A549 (cell line): Measurements from ENCODE around the gene SDC1. TPM values are rescaled to one million over a fixed set of nuclear protein-coding genes. Genes with fewer than 3 reads are reported as not detected.

Experiments used
- ATAC-seq, 2 experiments: fragments of 200-7000 bp in 1 of 2; fragments of >200 bp in 1 of 2; cut with Nextera tagmentation in 1 of 2; cut with Tn5 transposase in 1 of 2; 3 replicates each; pipeline versions ENCODE4 v1.8.0 to v1.9.1; 2018 to 2020; ENCODE audit warnings: mild to moderate bottlenecking in 1 of 2, moderate library complexity in 1 of 2
- CTCF ChIA-PET: fragments of 300-600 bp; sonication (Branson Sonifier 250); formaldehyde crosslinking; extraction: SDS; loops from one replicate; lab custom pipeline; 2021; ENCODE audit warnings: antibody characterized with exemption, inconsistent platforms; lab: Yijun Ruan, JAX
- POLR2A ChIA-PET: fragments of 350-600 bp; formaldehyde crosslinking; extraction: SDS; loops from one replicate; lab custom pipeline; 2021; ENCODE audit warnings: antibody characterized with exemption, inconsistent platforms; lab: Yijun Ruan, JAX
- DNase-seq, 2 experiments: peaks; one replicate each; pipeline versions ENCODE4 v3.0.0 to v3.0.0-alpha.2; 2011 to 2016; ENCODE audit warnings: low read depth in 1 of 2, low spot score in 1 of 2
- FAIRE-seq: peaks from 2 replicates; lab custom pipeline; 2011; peaks lifted over from hg19 to GRCh38; lab: Jason Lieb, UNC
- H3K27ac ChIP-seq, 2 experiments: fragments of >200 bp; sonication (Bioruptor Twin); formaldehyde crosslinking; 3 replicates each; pipeline ENCODE4 v1.5.1; 2016 to 2017
- H3K4me1 ChIP-seq: fragments of >200 bp; sonication (Bioruptor Twin); formaldehyde crosslinking; 3 replicates; pipeline ENCODE4 v1.6.1; 2016
- H3K4me2 ChIP-seq: fragments of >200 bp; sonication (Bioruptor Twin); formaldehyde crosslinking; 3 replicates; pipeline ENCODE4 v1.6.1; 2016
- H3K4me3 ChIP-seq: fragments of >200 bp; sonication (Bioruptor Twin); formaldehyde crosslinking; 3 replicates; pipeline ENCODE4 v1.5.1; 2016
- H3K9me3 ChIP-seq: fragments of >200 bp; sonication (Bioruptor Twin); formaldehyde crosslinking; 3 replicates; pipeline ENCODE4 v1.6.1; 2016
- BHLHE40 ChIP-seq: IDR thresholded peaks from 2 replicates; pipeline ENCODE4 v1.6.1; 2012; ENCODE audit warnings: low read depth, low read length, inconsistent platforms
- CBX2 ChIP-seq: fragments of 200-600 bp; sonication (generic); IDR thresholded peaks from 2 replicates; pipeline ENCODE4 v1.6.1; 2016; ENCODE audit warnings: low read depth, mild to moderate bottlenecking, borderline replicate concordance
- CEBPB ChIP-seq, 2 experiments: fragments of >200 bp in 1 of 2; sonication (Bioruptor Twin) in 1 of 2; formaldehyde crosslinking in 1 of 2; IDR thresholded peaks; 2 replicates each; pipeline ENCODE4 v1.6.1; 2012 to 2016
- CHD2 ChIP-seq: fragments of 150-350 bp; IDR thresholded peaks from 2 replicates; pipeline ENCODE4 v1.6.1; 2014; ENCODE audit warnings: low read length; ENCODE audit not compliant: partially characterized antibody
- CHD4 ChIP-seq: fragments of 200-600 bp; sonication (generic); IDR thresholded peaks from 2 replicates; pipeline ENCODE4 v1.6.1; 2016; ENCODE audit warnings: antibody characterized with exemption, mild to moderate bottlenecking, borderline replicate concordance
- EHF ChIP-seq: fragments of 250-450 bp; sonication (Bioruptor Pico); IDR thresholded peaks from 2 replicates; pipeline ENCODE4 v1.5.0; 2020; ENCODE audit warnings: mild to moderate bottlenecking
- EP300 ChIP-seq, 2 experiments: fragments of >200 bp; sonication (Bioruptor Twin); formaldehyde crosslinking; IDR thresholded peaks; 2 replicates in 1 of 2; 3 replicates in 1 of 2; pipeline ENCODE4 v1.6.1; 2016 to 2017
- ESRRA ChIP-seq: fragments of 150-350 bp; IDR thresholded peaks from 2 replicates; pipeline ENCODE4 v1.6.1; 2014; ENCODE audit warnings: mild to moderate bottlenecking, low read length, borderline replicate concordance
- GATA3 ChIP-seq: IDR thresholded peaks from 2 replicates; pipeline ENCODE4 v1.6.1; 2012; ENCODE audit warnings: borderline replicate concordance
- HDAC2 ChIP-seq: fragments of 200-600 bp; sonication (generic); IDR thresholded peaks from 2 replicates; pipeline ENCODE4 v1.6.1; 2016
- HEYL ChIP-seq: fragments of 250-450 bp; sonication (Bioruptor Pico); IDR thresholded peaks from 2 replicates; pipeline ENCODE4 v1.8.0; 2021; ENCODE audit warnings: mild to moderate bottlenecking, moderate library complexity
- HOXB13 ChIP-seq: fragments of 250-450 bp; sonication (Bioruptor Pico); IDR thresholded peaks from 2 replicates; pipeline ENCODE4 v1.5.0; 2020; ENCODE audit warnings: low read depth, mild to moderate bottlenecking, moderate library complexity
- HOXB5 ChIP-seq: fragments of 250-450 bp; sonication (Bioruptor Pico); IDR thresholded peaks from 2 replicates; pipeline ENCODE4 v1.5.0; 2020; ENCODE audit warnings: mild to moderate bottlenecking, moderate library complexity
- JUNB ChIP-seq: fragments of >200 bp; sonication (Bioruptor Twin); formaldehyde crosslinking; IDR thresholded peaks from 2 replicates; pipeline ENCODE4 v1.6.1; 2016
- KDM1A ChIP-seq: fragments of 200-600 bp; sonication (generic); IDR thresholded peaks from 2 replicates; pipeline ENCODE4 v1.6.1; 2016; ENCODE audit warnings: low read depth, mild to moderate bottlenecking
- KDM5A ChIP-seq: fragments of 200-600 bp; sonication (generic); IDR thresholded peaks from 2 replicates; pipeline ENCODE4 v1.6.1; 2016; ENCODE audit warnings: antibody characterized with exemption, mild to moderate bottlenecking
- MAZ ChIP-seq: fragments of 150-350 bp; IDR thresholded peaks from 2 replicates; pipeline ENCODE4 v1.6.1; 2014; ENCODE audit warnings: antibody characterized with exemption, low read depth, low read length, borderline replicate concordance
- NFE2L2 ChIP-seq: fragments of 150-350 bp; conservative IDR thresholded peaks from 2 replicates; pipeline ENCODE4 v1.6.1; 2014; ENCODE audit warnings: low read length
- NPAS2 ChIP-seq: fragments of 250-450 bp; sonication (Bioruptor Pico); IDR thresholded peaks from 2 replicates; pipeline ENCODE4 v1.8.0; 2022; ENCODE audit warnings: mild to moderate bottlenecking, moderate library complexity, borderline replicate concordance
- NR3C1 ChIP-seq: fragments of >200 bp; sonication (Bioruptor Twin); formaldehyde crosslinking; IDR thresholded peaks from 3 replicates; pipeline ENCODE4 v1.6.1; 2017
- PHF8 ChIP-seq: fragments of 200-600 bp; sonication (generic); IDR thresholded peaks from 2 replicates; pipeline ENCODE4 v1.6.1; 2016; ENCODE audit warnings: low read depth, mild to moderate bottlenecking, antibody characterized with exemption, moderate library complexity, borderline replicate concordance
- RAD21 ChIP-seq, 2 experiments: fragments of >200 bp in 1 of 2; sonication (Bioruptor Twin) in 1 of 2; formaldehyde crosslinking in 1 of 2; IDR thresholded peaks in 1 of 2; conservative IDR thresholded peaks in 1 of 2; 2 replicates in 1 of 2; 3 replicates in 1 of 2; pipeline ENCODE4 v1.6.1; 2012 to 2018; ENCODE audit warnings: inconsistent platforms in 1 of 2
- RARB ChIP-seq: fragments of 250-450 bp; sonication (Bioruptor Pico); IDR thresholded peaks from 2 replicates; pipeline ENCODE4 v1.8.0; 2021; ENCODE audit warnings: mild to moderate bottlenecking, moderate library complexity
- RNF2 ChIP-seq: fragments of 200-600 bp; sonication (generic); IDR thresholded peaks from 2 replicates; pipeline ENCODE4 v1.6.1; 2016; ENCODE audit warnings: low read depth, mild to moderate bottlenecking, antibody characterized with exemption, moderate library complexity, borderline replicate concordance
- SMC3 ChIP-seq: fragments of >200 bp; sonication (Bioruptor Twin); formaldehyde crosslinking; IDR thresholded peaks from 3 replicates; pipeline ENCODE4 v1.6.1; 2018; ENCODE audit warnings: inconsistent platforms
- TP53 ChIP-seq: fragments of 250-450 bp; sonication (Bioruptor Pico); IDR thresholded peaks from 2 replicates; pipeline ENCODE4 v1.5.0; 2021; ENCODE audit warnings: mild to moderate bottlenecking, moderate library complexity
- ZC3H11A ChIP-seq: fragments of 450-650 bp; IDR thresholded peaks from 2 replicates; pipeline ENCODE4 v1.6.1; 2014; ENCODE audit warnings: antibody characterized with exemption, mild to moderate bottlenecking
- ZFP36 ChIP-seq: fragments of 450-650 bp; IDR thresholded peaks from 2 replicates; pipeline ENCODE4 v1.6.1; 2014; ENCODE audit warnings: borderline replicate concordance; ENCODE audit not compliant: partially characterized antibody
- ZNF302 ChIP-seq: fragments of 250-450 bp; sonication (Bioruptor Pico); IDR thresholded peaks from 2 replicates; pipeline ENCODE4 v1.9.0; 2021; ENCODE audit warnings: inconsistent platforms, mild to moderate bottlenecking, moderate library complexity
- WGBS: methylation state at CpG from one replicate; pipeline ENCODE4 v1.1.6; 2017; ENCODE audit errors: missing lambda C conversion rate; 5-methylcytosine and 5-hydroxymethylcytosine counted together
- polyA plus RNA-seq, 4 experiments: library from polyadenylated mRNA; depleted of rRNA in 3 of 4; stranded (reverse); fragments of >200 nt; fragmentation: RNase III in 1 of 4; extraction: RNeasy Plus Mini Kit Qiagen cat#74134 plus additional on column Dnase treatment in 1 of 4; gene quantifications; 2 replicates in 3 of 4; 3 replicates in 1 of 4; pipeline ENCODE4 v1.2.3, GENCODE V29; 2011 to 2017
- TF ChIP-seq, protein P1 (sequence below): fragments of 150-350 bp; IDR thresholded peaks from 2 replicates; pipeline ENCODE4 v1.6.1; 2014; ENCODE audit warnings: low read depth, mild to moderate bottlenecking, low read length
- TF ChIP-seq, protein P2 (sequence below): fragments of 250-450 bp; sonication (Bioruptor Pico); IDR thresholded peaks from 2 replicates; pipeline ENCODE4 v1.5.0; 2021; ENCODE audit warnings: mild to moderate bottlenecking, moderate library complexity, borderline replicate concordance
- TF ChIP-seq, protein P3 (sequence below): IDR thresholded peaks from 2 replicates; pipeline ENCODE4 v1.6.1; 2012; ENCODE audit warnings: low read depth, borderline replicate concordance
- TF ChIP-seq, protein P4 (sequence below): fragments of >200 bp; sonication (Bioruptor Twin); formaldehyde crosslinking; IDR thresholded peaks from 3 replicates; pipeline ENCODE4 v1.6.1; 2016
- TF ChIP-seq, protein P5 (sequence below): IDR thresholded peaks from 2 replicates; pipeline ENCODE4 v1.6.1; 2012
- TF ChIP-seq, protein P6 (sequence below): fragments of >200 bp; sonication (Bioruptor Twin); formaldehyde crosslinking; IDR thresholded peaks from 2 replicates; pipeline ENCODE4 v1.6.1; 2016

The SDC1 gene
- polyA plus RNA-seq, 2 of the 4 experiments (the other 2 are of a cell fraction), result 116 to 171 TPM

DNA sequence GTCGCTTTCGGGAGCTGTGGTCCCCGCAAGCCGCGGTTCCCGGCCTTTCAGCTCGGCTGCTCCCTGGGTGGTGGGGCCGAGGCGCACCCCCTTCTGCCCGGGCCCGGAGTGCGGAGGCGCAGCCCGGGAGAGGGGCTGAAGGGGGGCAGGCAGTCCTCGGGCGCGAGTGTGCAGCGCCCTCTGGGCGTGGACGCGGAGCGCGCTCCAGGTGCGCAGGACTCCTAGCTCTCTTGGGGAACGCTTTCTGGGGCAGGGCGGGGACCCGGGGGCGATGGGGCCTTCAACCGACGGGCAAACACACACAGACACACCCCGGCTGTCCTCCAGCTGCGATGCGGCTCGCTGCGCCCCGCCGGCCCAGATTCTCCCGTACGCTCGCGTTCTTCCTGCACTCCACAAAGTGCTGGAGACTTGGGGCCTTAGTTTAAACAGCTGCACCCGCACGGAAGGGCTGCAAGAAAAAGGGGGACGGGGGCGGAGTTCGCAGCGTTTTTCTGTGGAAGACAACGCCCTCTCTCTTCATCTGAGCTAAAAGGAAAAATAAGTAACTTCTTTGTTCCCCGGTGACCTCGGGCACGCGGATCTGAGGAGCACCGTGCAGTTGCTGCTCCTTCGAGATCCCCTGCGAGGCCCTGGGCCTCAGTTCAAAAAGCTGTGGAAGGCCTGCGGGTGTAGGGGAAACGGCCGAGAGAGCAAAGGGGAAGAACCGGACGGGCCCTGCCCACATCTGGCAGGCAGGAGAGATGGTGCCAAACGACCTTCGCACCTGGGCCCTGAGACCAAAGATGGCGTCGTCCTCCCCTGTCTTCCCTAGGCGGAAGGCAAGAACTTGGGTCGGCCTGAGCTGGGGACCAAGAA lies 593 bp upstream of the SDC1 start:
- peak overlapping the region; percentile 95 for H3K4me3 ChIP-seq
- CTCF ChIA-PET, result interaction anchor here (0.6 to 14.6 kb wide), 69 partner anchors 9 to 271 kb away, joined by 3 to 202 read pairs (median 5); no protein-coding TSS in a partner anchor
- DNase-seq (peak; percentile 84 to 88), FAIRE-seq (no peak), ATAC-seq (peak; percentile 65 to 87)
- POLR2A ChIA-PET, result interaction anchor here (0.6 to 1.7 kb wide), 17 partner anchors 16 to 324 kb away, joined by 3 to 14 read pairs (median 3); partner anchors contain the start of genes LAPTM4A and TTC32
- peak overlapping the region; percentile 96 to 97 for H3K27ac ChIP-seq
- peaks cover 33% of the 10 kb centered on the region for H3K4me1 ChIP-seq
- peak overlapping the region; percentile 80 for H3K4me2 ChIP-seq
- no peaks in the 10 kb centered on the region for H3K9me3 ChIP-seq
- WGBS, result 21% methylated on average over 53 of the region's 66 CpGs
- TF ChIP-seq BHLHE40 (no peak), ZFP36 (no peak), TP53 (no peak), HEYL (CRISPR knock-in tag) (no peak), NR3C1 (no peak), EHF (no peak), NFE2L2 (no peak), CEBPB (IDR thresholded peaks at IDR 0.05) (no peak), CHD4 (no peak), MAZ (no peak), KDM5A (no peak), ESRRA (no peak), RNF2 (no peak), PHF8 (no peak), KDM1A (no peak), CHD2 (no peak), HOXB5 (CRISPR knock-in tag) (no peak), RAD21 (conservative IDR thresholded peaks at IDR 0.05 in 1 of 2, IDR thresholded peaks at IDR 0.05 in 1 of 2) (peak; percentile 79 to 96), RARB (CRISPR knock-in tag) (no peak), GATA3 (no peak), HOXB13 (CRISPR knock-in tag) (no peak), HDAC2 (peak; percentile 55; the same call in 1 of the 2 replicates), CBX2 (no peak), ZC3H11A (no peak; the same call in 1 of the 2 replicates), EP300 (IDR thresholded peaks at IDR 0.05) (no peak), ZNF302 (CRISPR knock-in tag) (no peak), SMC3 (peak; percentile 96), NPAS2 (CRISPR knock-in tag) (no peak), JUNB (no peak)
- TF ChIP-seq, protein P1, sequence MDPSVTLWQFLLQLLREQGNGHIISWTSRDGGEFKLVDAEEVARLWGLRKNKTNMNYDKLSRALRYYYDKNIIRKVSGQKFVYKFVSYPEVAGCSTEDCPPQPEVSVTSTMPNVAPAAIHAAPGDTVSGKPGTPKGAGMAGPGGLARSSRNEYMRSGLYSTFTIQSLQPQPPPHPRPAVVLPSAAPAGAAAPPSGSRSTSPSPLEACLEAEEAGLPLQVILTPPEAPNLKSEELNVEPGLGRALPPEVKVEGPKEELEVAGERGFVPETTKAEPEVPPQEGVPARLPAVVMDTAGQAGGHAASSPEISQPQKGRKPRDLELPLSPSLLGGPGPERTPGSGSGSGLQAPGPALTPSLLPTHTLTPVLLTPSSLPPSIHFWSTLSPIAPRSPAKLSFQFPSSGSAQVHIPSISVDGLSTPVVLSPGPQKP, result no peak
- TF ChIP-seq, protein P2, sequence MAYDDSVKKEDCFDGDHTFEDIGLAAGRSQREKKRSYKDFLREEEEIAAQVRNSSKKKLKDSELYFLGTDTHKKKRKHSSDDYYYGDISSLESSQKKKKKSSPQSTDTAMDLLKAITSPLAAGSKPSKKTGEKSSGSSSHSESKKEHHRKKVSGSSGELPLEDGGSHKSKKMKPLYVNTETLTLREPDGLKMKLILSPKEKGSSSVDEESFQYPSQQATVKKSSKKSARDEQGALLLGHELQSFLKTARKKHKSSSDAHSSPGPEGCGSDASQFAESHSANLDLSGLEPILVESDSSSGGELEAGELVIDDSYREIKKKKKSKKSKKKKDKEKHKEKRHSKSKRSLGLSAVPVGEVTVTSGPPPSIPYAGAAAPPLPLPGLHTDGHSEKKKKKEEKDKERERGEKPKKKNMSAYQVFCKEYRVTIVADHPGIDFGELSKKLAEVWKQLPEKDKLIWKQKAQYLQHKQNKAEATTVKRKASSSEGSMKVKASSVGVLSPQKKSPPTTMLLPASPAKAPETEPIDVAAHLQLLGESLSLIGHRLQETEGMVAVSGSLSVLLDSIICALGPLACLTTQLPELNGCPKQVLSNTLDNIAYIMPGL, result peak; percentile 69; the same call in 1 of the 2 replicates
- TF ChIP-seq, protein P3, sequence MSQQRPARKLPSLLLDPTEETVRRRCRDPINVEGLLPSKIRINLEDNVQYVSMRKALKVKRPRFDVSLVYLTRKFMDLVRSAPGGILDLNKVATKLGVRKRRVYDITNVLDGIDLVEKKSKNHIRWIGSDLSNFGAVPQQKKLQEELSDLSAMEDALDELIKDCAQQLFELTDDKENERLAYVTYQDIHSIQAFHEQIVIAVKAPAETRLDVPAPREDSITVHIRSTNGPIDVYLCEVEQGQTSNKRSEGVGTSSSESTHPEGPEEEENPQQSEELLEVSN, result peak; percentile 43; the same call in 1 of the 2 replicates
- TF ChIP-seq, protein P4, sequence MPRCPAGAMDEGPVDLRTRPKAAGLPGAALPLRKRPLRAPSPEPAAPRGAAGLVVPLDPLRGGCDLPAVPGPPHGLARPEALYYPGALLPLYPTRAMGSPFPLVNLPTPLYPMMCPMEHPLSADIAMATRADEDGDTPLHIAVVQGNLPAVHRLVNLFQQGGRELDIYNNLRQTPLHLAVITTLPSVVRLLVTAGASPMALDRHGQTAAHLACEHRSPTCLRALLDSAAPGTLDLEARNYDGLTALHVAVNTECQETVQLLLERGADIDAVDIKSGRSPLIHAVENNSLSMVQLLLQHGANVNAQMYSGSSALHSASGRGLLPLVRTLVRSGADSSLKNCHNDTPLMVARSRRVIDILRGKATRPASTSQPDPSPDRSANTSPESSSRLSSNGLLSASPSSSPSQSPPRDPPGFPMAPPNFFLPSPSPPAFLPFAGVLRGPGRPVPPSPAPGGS, result no peak
- TF ChIP-seq, protein P5, sequence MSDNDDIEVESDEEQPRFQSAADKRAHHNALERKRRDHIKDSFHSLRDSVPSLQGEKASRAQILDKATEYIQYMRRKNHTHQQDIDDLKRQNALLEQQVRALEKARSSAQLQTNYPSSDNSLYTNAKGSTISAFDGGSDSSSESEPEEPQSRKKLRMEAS, result peak; percentile 76
- TF ChIP-seq, protein P6, sequence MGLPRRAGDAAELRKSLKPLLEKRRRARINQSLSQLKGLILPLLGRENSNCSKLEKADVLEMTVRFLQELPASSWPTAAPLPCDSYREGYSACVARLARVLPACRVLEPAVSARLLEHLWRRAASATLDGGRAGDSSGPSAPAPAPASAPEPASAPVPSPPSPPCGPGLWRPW, result no peak
